ENCODE results near the gene GDF9.

Gene GDF9

GRCh38 chr5:132834057-132834456 lies 32.2 kb downstream of the GDF9 start:
- no peak for DNase-seq

DNA sequence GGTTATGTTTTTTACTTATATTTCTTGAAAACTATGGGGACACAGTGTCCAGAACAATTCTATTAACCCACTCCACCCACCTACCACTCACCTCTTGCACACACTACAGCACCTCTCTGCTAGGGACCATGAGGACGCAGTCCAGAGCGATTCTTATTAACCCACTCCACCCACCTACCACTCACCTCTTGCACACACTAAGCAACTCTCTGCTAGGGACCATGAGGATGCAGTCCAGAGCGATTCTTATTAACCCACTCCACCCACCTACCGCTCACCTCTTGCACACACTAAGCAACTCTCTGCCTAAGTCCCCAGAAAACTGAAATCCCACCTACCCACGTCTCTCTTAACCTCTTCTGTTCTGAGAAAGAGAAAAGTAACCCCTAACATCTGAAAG lies 33.7 kb downstream of the GDF9 start:
- DNase-seq = no peak

- DNase-seq = no peak
Observed at GRCh38 chr5:132831095-132831860, 35.0 kb downstream of the GDF9 start.

DNA sequence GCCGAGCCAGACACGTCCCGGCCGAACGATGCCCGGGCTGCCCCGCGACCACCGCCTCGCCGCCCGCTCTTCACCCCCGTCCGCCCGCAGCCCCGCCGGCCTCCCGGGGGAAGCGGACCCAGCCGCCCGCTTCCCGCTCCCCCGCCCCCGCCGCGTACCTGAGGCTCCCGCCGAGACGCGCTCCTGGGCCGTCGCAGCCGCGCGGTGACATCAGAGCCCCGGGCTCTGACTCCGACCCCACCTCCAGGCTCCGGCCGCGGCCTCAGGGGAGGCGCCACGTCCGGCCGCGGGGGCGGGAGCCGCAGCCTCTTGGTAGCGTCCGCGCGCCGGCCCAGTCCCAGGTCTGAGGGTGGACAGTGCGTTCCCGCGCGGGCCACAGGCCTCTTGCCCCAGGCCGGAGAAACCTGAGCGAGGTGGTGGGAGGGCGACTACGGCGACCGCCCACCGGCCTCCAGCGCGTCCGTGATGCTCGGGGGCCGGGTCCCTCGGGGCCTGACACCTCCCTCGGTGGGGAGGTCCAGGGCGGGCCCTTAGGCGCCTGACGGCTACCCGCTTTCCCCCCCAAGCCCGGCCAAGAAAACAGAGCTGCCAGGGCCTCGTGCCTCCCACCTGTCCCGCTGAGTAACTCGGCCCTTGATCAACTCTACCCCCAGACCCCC lies 35.7 kb downstream of the GDF9 start, which contains the start of gene SHROOM1:
Gene SHROOM1, minus strand, starts transcription at position 212 of the 659 bp plus-strand sequence. CDS start 4,507 bp downstream, outside the sequence.
- DNase-seq = peak; percentile 20

GRCh38 chr5:132829742-132830435 lies 36.4 kb downstream of the GDF9 start:
- DNase-seq = peak; percentile 51

- no peak for DNase-seq
Observed at GRCh38 chr5:132828846-132829494, 37.3 kb downstream of the GDF9 start.

- DNase-seq = no peak
Observed at GRCh38 chr5:132827943-132828673, 38.2 kb downstream of the GDF9 start.

- no peak for DNase-seq
Observed at GRCh38 chr5:132826424-132827082, 39.7 kb downstream of the GDF9 start.

- no peak for DNase-seq
Observed at GRCh38 chr5:132825834-132826391, 40.4 kb downstream of the GDF9 start.

GRCh38 chr5:132825033-132825833 lies 41.0 kb downstream of the GDF9 start:
- no peak for DNase-seq

GRCh38 chr5:132824426-132824825 lies 41.8 kb downstream of the GDF9 start:
- DNase-seq = no peak

GRCh38 chr5:132823481-132824050 lies 42.7 kb downstream of the GDF9 start:
- DNase-seq = no peak

DNA sequence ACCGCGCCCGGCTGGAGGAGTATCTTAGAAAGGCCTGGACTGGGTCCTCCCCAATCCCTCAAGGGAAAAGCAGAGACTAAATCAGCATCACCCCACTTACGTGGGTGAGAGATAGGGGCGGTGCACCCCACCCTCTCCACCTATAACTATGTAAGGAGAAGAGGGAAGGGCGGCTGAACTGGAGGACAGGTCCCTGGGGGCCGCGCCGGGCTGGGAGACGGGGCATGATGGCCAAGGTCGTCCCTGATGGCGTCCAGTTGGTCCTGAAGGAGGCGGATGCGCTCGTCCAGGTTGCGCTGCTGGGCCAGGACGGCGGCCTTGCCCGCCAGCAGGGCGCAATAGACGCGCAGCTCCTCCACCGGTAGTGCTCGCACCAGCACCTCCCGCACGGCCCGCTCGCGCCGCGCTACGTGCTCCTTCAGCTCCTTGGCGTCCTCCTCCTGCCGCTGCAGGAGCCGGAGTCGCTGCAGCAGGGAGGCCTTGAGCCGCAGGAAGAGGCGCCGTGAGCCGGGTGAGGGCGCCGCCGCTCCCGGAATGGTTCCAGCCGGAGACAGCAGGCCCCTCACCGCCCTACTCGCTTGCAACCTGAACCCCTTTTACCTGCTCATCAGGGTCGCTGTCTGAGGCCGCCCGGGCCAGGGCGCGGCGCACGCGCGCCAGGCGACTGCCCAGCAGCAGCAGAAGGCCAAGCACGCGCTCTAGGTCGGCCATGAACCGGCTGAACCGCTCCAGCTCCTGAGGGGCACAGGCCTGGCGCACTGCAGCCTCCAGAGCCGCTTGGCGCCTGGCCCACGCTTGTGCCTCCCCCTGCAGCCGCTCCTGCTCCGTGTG lies 43.4 kb downstream of the GDF9 start:
- DNase-seq = no peak

GRCh38 chr5:132821791-132822190 lies 44.5 kb downstream of the GDF9 start:
- no peak for DNase-seq

GRCh38 chr5:132821350-132821749 lies 44.9 kb downstream of the GDF9 start:
- DNase-seq = no peak

- DNase-seq = peak; percentile 71
Observed at GRCh38 chr5:132820162-132820754, 46.0 kb downstream of the GDF9 start.

GRCh38 chr5:132819468-132819867 lies 46.8 kb downstream of the GDF9 start:
- DNase-seq = no peak

GRCh38 chr5:132817011-132817410 lies 49.3 kb downstream of the GDF9 start:
- DNase-seq = no peak

- no peak for DNase-seq
Observed at GRCh38 chr5:132816554-132816953, 49.7 kb downstream of the GDF9 start.

Measured in NCI-H748 treated with DMSO at 0.1 percent for 48 hours (cell line).